ENCODE data around the gene SH3BGRL2. TPM values are rescaled to one million over a fixed set of nuclear protein-coding genes. Genes with fewer than 3 reads are reported as not detected.
A peak's percentile ranks its signal among the peaks of the same experiment; 100 is the strongest.

Gene SH3BGRL2
- polyA plus RNA-seq: 42.7 TPM
- long read RNA-seq, donor 1, full-length matches to known transcripts: 8 of 8 reads
- long read RNA-seq, donor 1, partial matches to known transcripts: 0 of 8 reads
- long read RNA-seq, donor 1, other reads (novel, unspliced or antisense): 0 of 8 reads
- long read RNA-seq, donor 2, full-length matches to known transcripts: 25 of 25 reads
- long read RNA-seq, donor 2, partial matches to known transcripts: 0 of 25 reads
- long read RNA-seq, donor 2, other reads (novel, unspliced or antisense): 0 of 25 reads
- long read RNA-seq, donor 3, full-length matches to known transcripts: 10 of 23 reads
- long read RNA-seq, donor 3, partial matches to known transcripts: 13 of 23 reads
- long read RNA-seq, donor 3, other reads (novel, unspliced or antisense): 0 of 23 reads
- long read RNA-seq, donor 4, full-length matches to known transcripts: 1 of 1 reads
- long read RNA-seq, donor 4, partial matches to known transcripts: 0 of 1 reads
- long read RNA-seq, donor 4, other reads (novel, unspliced or antisense): 0 of 1 reads
- long read RNA-seq, donor 5, full-length matches to known transcripts: 7 of 7 reads
- long read RNA-seq, donor 5, partial matches to known transcripts: 0 of 7 reads
- long read RNA-seq, donor 5, other reads (novel, unspliced or antisense): 0 of 7 reads
- long read RNA-seq, donor 6, full-length matches to known transcripts: 12 of 17 reads
- long read RNA-seq, donor 6, partial matches to known transcripts: 5 of 17 reads
- long read RNA-seq, donor 6, other reads (novel, unspliced or antisense): 0 of 17 reads
- long read RNA-seq, donor 7, full-length matches to known transcripts: 6 of 6 reads
- long read RNA-seq, donor 7, partial matches to known transcripts: 0 of 6 reads
- long read RNA-seq, donor 7, other reads (novel, unspliced or antisense): 0 of 6 reads
- long read RNA-seq, donor 8, full-length matches to known transcripts: 14 of 100 reads
- long read RNA-seq, donor 8, partial matches to known transcripts: 86 of 100 reads
- long read RNA-seq, donor 8, other reads (novel, unspliced or antisense): 0 of 100 reads
- long read RNA-seq, donor 9, full-length matches to known transcripts: 9 of 49 reads
- long read RNA-seq, donor 9, partial matches to known transcripts: 40 of 49 reads
- long read RNA-seq, donor 9, other reads (novel, unspliced or antisense): 0 of 49 reads
- long read RNA-seq, donor 10, full-length matches to known transcripts: 10 of 10 reads
- long read RNA-seq, donor 10, partial matches to known transcripts: 0 of 10 reads
- long read RNA-seq, donor 10, other reads (novel, unspliced or antisense): 0 of 10 reads
- long read RNA-seq, donor 11, full-length matches to known transcripts: 5 of 48 reads
- long read RNA-seq, donor 11, partial matches to known transcripts: 43 of 48 reads
- long read RNA-seq, donor 11, other reads (novel, unspliced or antisense): 0 of 48 reads

GRCh38 chr6:79630883-79631692 lies at the start of gene SH3BGRL2:
Gene SH3BGRL2 (plus strand): TSS chr6:79631329. CDS start chr6:79631462, 133 bp downstream.
- H3K4me1 ChIP-seq (ENCODE audit: control insufficient read depth, insufficient read depth, low read length): peaks cover 14% of the 10 kb centered on the region
- no CpG with 5 or more reads among the region's 72 CpGs for WGBS (ENCODE audit: insufficient coverage, low lambda C conversion rate)
- H3K27ac ChIP-seq (ENCODE audit: low read length): peak within 1 kb of the TSS; percentile 95
- DNase-seq: peak; percentile 90 to 94
- H3K9me3 ChIP-seq (ENCODE audit: control insufficient read depth, low read depth, low read length): no peaks in the 10 kb centered on the region
- peak within 1 kb of the TSS; percentile 94 for H3K4me3 ChIP-seq (ENCODE audit: low read length)
- no peaks in the 10 kb centered on the region for H3K27me3 ChIP-seq (ENCODE audit: control insufficient read depth, insufficient read depth, low read length)
- no peaks in the 10 kb centered on the region for H3K36me3 ChIP-seq (ENCODE audit: control insufficient read depth, insufficient read depth, low read length)

GRCh38 chr6:79584332-79584731 lies 46.8 kb upstream of the SH3BGRL2 start:
- H3K36me3 ChIP-seq (ENCODE audit: control insufficient read depth, insufficient read depth, low read length): no peaks in the 10 kb centered on the region
- peaks cover 4% of the 10 kb centered on the region for H3K9me3 ChIP-seq (ENCODE audit: control insufficient read depth, low read depth, low read length)
- H3K4me1 ChIP-seq (ENCODE audit: control insufficient read depth, insufficient read depth, low read length): no peaks in the 10 kb centered on the region
- H3K27ac ChIP-seq (ENCODE audit: low read length): no peak overlapping the region
- DNase-seq: no peak
- H3K4me3 ChIP-seq (ENCODE audit: low read length): no peak overlapping the region
- no peaks in the 10 kb centered on the region for H3K27me3 ChIP-seq (ENCODE audit: control insufficient read depth, insufficient read depth, low read length)
- 80% methylated on average over 2 of the region's 2 CpGs for WGBS (ENCODE audit: insufficient coverage, low lambda C conversion rate)

- Histone ChIP-seq H3K27me3 (ENCODE audit: control insufficient read depth, insufficient read depth, low read length) (no peaks in the 10 kb centered on the region), H3K36me3 (ENCODE audit: control insufficient read depth, insufficient read depth, low read length) (no peaks in the 10 kb centered on the region), H3K4me1 (ENCODE audit: control insufficient read depth, insufficient read depth, low read length) (no peaks in the 10 kb centered on the region), H3K4me3 (ENCODE audit: low read length) (no peak overlapping the region), H3K9me3 (ENCODE audit: control insufficient read depth, low read depth, low read length) (no peaks in the 10 kb centered on the region), H3K27ac (ENCODE audit: low read length) (no peak overlapping the region)
- DNase-seq: peak in 1 of 2 donors; percentile 61
Observed at GRCh38 chr6:79586548-79586947, 44.6 kb upstream of the SH3BGRL2 start.

GRCh38 chr6:79589701-79590100 lies 41.4 kb upstream of the SH3BGRL2 start:
- no peak overlapping the region for H3K27ac ChIP-seq (ENCODE audit: low read length)
- H3K9me3 ChIP-seq (ENCODE audit: control insufficient read depth, low read depth, low read length): no peaks in the 10 kb centered on the region
- H3K36me3 ChIP-seq (ENCODE audit: control insufficient read depth, insufficient read depth, low read length): no peaks in the 10 kb centered on the region
- no peaks in the 10 kb centered on the region for H3K4me1 ChIP-seq (ENCODE audit: control insufficient read depth, insufficient read depth, low read length)
- no peak for DNase-seq
- no peaks in the 10 kb centered on the region for H3K27me3 ChIP-seq (ENCODE audit: control insufficient read depth, insufficient read depth, low read length)
- WGBS (ENCODE audit: insufficient coverage, low lambda C conversion rate): no CpG with 5 or more reads among the region's 7 CpGs
- no peak overlapping the region for H3K4me3 ChIP-seq (ENCODE audit: low read length)

- Histone ChIP-seq H3K36me3 (ENCODE audit: control insufficient read depth, insufficient read depth, low read length) (no peaks in the 10 kb centered on the region), H3K4me1 (ENCODE audit: control insufficient read depth, insufficient read depth, low read length) (peaks cover 19% of the 10 kb centered on the region), H3K4me3 (ENCODE audit: low read length) (no peak overlapping the region), H3K27ac (ENCODE audit: low read length) (no peak overlapping the region), H3K9me3 (ENCODE audit: control insufficient read depth, low read depth, low read length) (no peaks in the 10 kb centered on the region), H3K27me3 (ENCODE audit: control insufficient read depth, insufficient read depth, low read length) (no peaks in the 10 kb centered on the region)
- DNase-seq: no peak
- 95% methylated on average over 2 of the region's 2 CpGs for WGBS (ENCODE audit: insufficient coverage, low lambda C conversion rate)
Observed at GRCh38 chr6:79597155-79597554, 34.0 kb upstream of the SH3BGRL2 start.

- H3K36me3 ChIP-seq (ENCODE audit: control insufficient read depth, insufficient read depth, low read length): no peaks in the 10 kb centered on the region
- no peak for DNase-seq
- no peaks in the 10 kb centered on the region for H3K9me3 ChIP-seq (ENCODE audit: control insufficient read depth, low read depth, low read length)
- 90% methylated on average over 1 of the region's 4 CpGs for WGBS (ENCODE audit: insufficient coverage, low lambda C conversion rate)
- no peak overlapping the region for H3K4me3 ChIP-seq (ENCODE audit: low read length)
- no peak overlapping the region for H3K27ac ChIP-seq (ENCODE audit: low read length)
- H3K27me3 ChIP-seq (ENCODE audit: control insufficient read depth, insufficient read depth, low read length): no peaks in the 10 kb centered on the region
- peaks cover 19% of the 10 kb centered on the region for H3K4me1 ChIP-seq (ENCODE audit: control insufficient read depth, insufficient read depth, low read length)
Observed at GRCh38 chr6:79598012-79598411, 33.1 kb upstream of the SH3BGRL2 start.

GRCh38 chr6:79599725-79600259 lies 31.3 kb upstream of the SH3BGRL2 start:
- H3K4me3 ChIP-seq (ENCODE audit: low read length): no peak overlapping the region
- H3K9me3 ChIP-seq (ENCODE audit: control insufficient read depth, low read depth, low read length): no peaks in the 10 kb centered on the region
- no peaks in the 10 kb centered on the region for H3K27me3 ChIP-seq (ENCODE audit: control insufficient read depth, insufficient read depth, low read length)
- DNase-seq: peak; percentile 65 to 85
- H3K27ac ChIP-seq (ENCODE audit: low read length): peak overlapping the region; percentile 66
- H3K36me3 ChIP-seq (ENCODE audit: control insufficient read depth, insufficient read depth, low read length): no peaks in the 10 kb centered on the region
- WGBS (ENCODE audit: insufficient coverage, low lambda C conversion rate): no CpG with 5 or more reads among the region's 5 CpGs
- peaks cover 26% of the 10 kb centered on the region for H3K4me1 ChIP-seq (ENCODE audit: control insufficient read depth, insufficient read depth, low read length)

GRCh38 chr6:79600313-79600712 lies 30.8 kb upstream of the SH3BGRL2 start:
- H3K9me3 ChIP-seq (ENCODE audit: control insufficient read depth, low read depth, low read length): no peaks in the 10 kb centered on the region
- H3K4me3 ChIP-seq (ENCODE audit: low read length): no peak overlapping the region
- peak overlapping the region; percentile 66 for H3K27ac ChIP-seq (ENCODE audit: low read length)
- H3K36me3 ChIP-seq (ENCODE audit: control insufficient read depth, insufficient read depth, low read length): no peaks in the 10 kb centered on the region
- no peaks in the 10 kb centered on the region for H3K27me3 ChIP-seq (ENCODE audit: control insufficient read depth, insufficient read depth, low read length)
- H3K4me1 ChIP-seq (ENCODE audit: control insufficient read depth, insufficient read depth, low read length): peaks cover 26% of the 10 kb centered on the region
- 40% methylated on average over 1 of the region's 3 CpGs for WGBS (ENCODE audit: insufficient coverage, low lambda C conversion rate)
- DNase-seq: no peak
